ENCODE results near the gene SND1.

GRCh38 chr7:128125816-128126215 lies 473.8 kb downstream of the SND1 start:
- no peak for TF ChIP-seq EZH2 (IDR thresholded peaks at IDR 0.05; ENCODE audit: low read length, missing control alignments)
- TF ChIP-seq, protein P1, sequence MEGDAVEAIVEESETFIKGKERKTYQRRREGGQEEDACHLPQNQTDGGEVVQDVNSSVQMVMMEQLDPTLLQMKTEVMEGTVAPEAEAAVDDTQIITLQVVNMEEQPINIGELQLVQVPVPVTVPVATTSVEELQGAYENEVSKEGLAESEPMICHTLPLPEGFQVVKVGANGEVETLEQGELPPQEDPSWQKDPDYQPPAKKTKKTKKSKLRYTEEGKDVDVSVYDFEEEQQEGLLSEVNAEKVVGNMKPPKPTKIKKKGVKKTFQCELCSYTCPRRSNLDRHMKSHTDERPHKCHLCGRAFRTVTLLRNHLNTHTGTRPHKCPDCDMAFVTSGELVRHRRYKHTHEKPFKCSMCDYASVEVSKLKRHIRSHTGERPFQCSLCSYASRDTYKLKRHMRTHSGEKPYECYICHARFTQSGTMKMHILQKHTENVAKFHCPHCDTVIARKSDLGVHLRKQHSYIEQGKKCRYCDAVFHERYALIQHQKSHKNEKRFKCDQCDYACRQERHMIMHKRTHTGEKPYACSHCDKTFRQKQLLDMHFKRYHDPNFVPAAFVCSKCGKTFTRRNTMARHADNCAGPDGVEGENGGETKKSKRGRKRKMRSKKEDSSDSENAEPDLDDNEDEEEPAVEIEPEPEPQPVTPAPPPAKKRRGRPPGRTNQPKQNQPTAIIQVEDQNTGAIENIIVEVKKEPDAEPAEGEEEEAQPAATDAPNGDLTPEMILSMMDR (conservative IDR thresholded peaks at IDR 0.05 in 1 of 2, IDR thresholded peaks at IDR 0.05 in 1 of 2; ENCODE audit: low read depth in 1 of 2, low read length in 2 of 2) = no peak
